HepG2 (cell line): ENCODE measurements around the gene HID1. TPM values are rescaled to one million over a fixed set of nuclear protein-coding genes. Genes with fewer than 3 reads are reported as not detected.

Experiments used
- ATAC-seq: fragments of 200-7000 bp; cut with Tn5 transposase; 3 replicates; pipeline ENCODE4 v1.9.1; 2020; ENCODE audit warnings: mild to moderate bottlenecking, moderate library complexity
- BruUV-seq: library from RNA; stranded (reverse); fragments of 400-500 nt; replicated peaks from 2 replicates; lab custom pipeline; 2021; lab: Mats Ljungman, UMichigan
- CTCF ChIA-PET: fragments of 300-600 bp; formaldehyde crosslinking; extraction: SDS; loops from one replicate; lab custom pipeline; 2021; ENCODE audit warnings: low total read pairs, inconsistent platforms, low intra/inter-chr PET ratio; lab: Yijun Ruan, JAX
- POLR2A ChIA-PET: fragments of 350-600 bp; sonication (Branson Sonifier 250); formaldehyde crosslinking; loops from one replicate; lab custom pipeline; 2020; ENCODE audit warnings: antibody characterized with exemption, inconsistent platforms; lab: Yijun Ruan, JAX
- DNase-seq: peaks from one replicate; pipeline ENCODE4 v3.0.0-alpha.2; 2015; ENCODE audit warnings: low spot score
- FAIRE-seq: peaks from 3 replicates; lab custom pipeline; 2011; peaks lifted over from hg19 to GRCh38; lab: Jason Lieb, UNC
- H2AFZ ChIP-seq: one replicate; pipeline ENCODE4 v1.6.1; 2011; ENCODE audit warnings: low read length, inconsistent platforms
- H3K27ac ChIP-seq: fragments of 300-600 bp; 3 replicates; pipeline ENCODE4 v1.8.0; 2011; ENCODE audit warnings: mixed run types, mild to moderate bottlenecking, mixed read lengths, low read length, inconsistent platforms; ENCODE audit not compliant: insufficient read depth; ENCODE audit errors: extremely low read length
- H3K27me3 ChIP-seq, 2 experiments: fragments of 200-600 bp in 1 of 2; 2 replicates in 1 of 2; 3 replicates in 1 of 2; pipeline versions ENCODE4 v1.6.0 to v1.8.0; 2011; ENCODE audit warnings: low read length in 2 of 2, mild to moderate bottlenecking in 2 of 2, moderate library complexity in 2 of 2, inconsistent platforms in 1 of 2; ENCODE audit not compliant: insufficient read depth in 2 of 2, control insufficient read depth in 1 of 2
- H3K36me3 ChIP-seq, 2 experiments: fragments of 200-600 bp in 1 of 2; replicated peaks in 1 of 2; 2 replicates in 1 of 2; 3 replicates in 1 of 2; pipeline versions ENCODE4 v1.5.1 to v1.8.0; 2011; ENCODE audit warnings: low read length in 2 of 2, inconsistent platforms in 1 of 2; ENCODE audit not compliant: insufficient read depth in 2 of 2, control insufficient read depth in 1 of 2
- H3K4me1 ChIP-seq: 2 replicates; pipeline ENCODE4 v1.5.1; 2012; ENCODE audit warnings: low read length, inconsistent platforms; ENCODE audit not compliant: insufficient read depth
- H3K4me2 ChIP-seq: 2 replicates; pipeline ENCODE4 v1.6.0; 2011; ENCODE audit warnings: low read depth, low read length, inconsistent platforms
- H3K4me3 ChIP-seq, 3 experiments: fragments of 200-600 bp in 1 of 3; sonication (generic), shearing (Covaris generic) in 1 of 3; replicated peaks in 1 of 3; 2 replicates each; pipeline ENCODE4 v1.5.1; 2011 to 2016; ENCODE audit warnings: low read length in 3 of 3, inconsistent platforms in 2 of 3, low read depth in 2 of 3, mild to moderate bottlenecking in 2 of 3, control low read depth in 1 of 3, mixed read lengths in 1 of 3; ENCODE audit not compliant: insufficient read depth in 1 of 3
- H3K79me2 ChIP-seq: one replicate; pipeline ENCODE4 v1.6.1; 2011; ENCODE audit warnings: low read length, inconsistent platforms; ENCODE audit not compliant: insufficient read depth
- H3K9ac ChIP-seq: 2 replicates; pipeline ENCODE4 v1.6.0; 2011; ENCODE audit warnings: mild to moderate bottlenecking, low read depth, low read length, inconsistent platforms; ENCODE audit not compliant: insufficient read depth
- H3K9me3 ChIP-seq: 2 replicates; pipeline ENCODE4 v1.5.1; 2012; ENCODE audit warnings: mild to moderate bottlenecking, low read length
- H4K20me1 ChIP-seq: 2 replicates; pipeline ENCODE4 v1.6.0; 2011; ENCODE audit warnings: inconsistent platforms, mild to moderate bottlenecking, low read length, moderate library complexity; ENCODE audit not compliant: insufficient read depth
- CCDC6 ChIP-seq: sonication (generic); formaldehyde crosslinking; IDR thresholded peaks from 2 replicates; pipeline ENCODE4 v1.8.1; 2022; ENCODE audit warnings: mild to moderate bottlenecking, missing genetic modification reagents, moderate library complexity
- HHEX ChIP-seq: IDR thresholded peaks from 2 replicates; pipeline ENCODE4 v1.6.1; 2016; ENCODE audit warnings: control low read depth
- MTA3 ChIP-seq: sonication (generic); formaldehyde crosslinking; IDR thresholded peaks from 2 replicates; pipeline ENCODE4 v1.4.0; 2020; ENCODE audit warnings: missing genetic modification reagents
- NFE2L2 ChIP-seq: fragments of 150-350 bp; IDR thresholded peaks from 2 replicates; pipeline ENCODE4 v1.6.1; 2014; ENCODE audit warnings: low read length
- PHF5A ChIP-seq: IDR thresholded peaks from one replicate; pipeline ENCODE4 v1.6.1; 2018; ENCODE audit warnings: low read depth, missing genetic modification reagents; ENCODE audit not compliant: unreplicated experiment
- PHF8 ChIP-seq: sonication (generic); formaldehyde crosslinking; IDR thresholded peaks from 2 replicates; pipeline ENCODE4 v1.5.0; 2020; ENCODE audit warnings: missing genetic modification reagents
- PPARG ChIP-seq: conservative IDR thresholded peaks from 2 replicates; pipeline ENCODE4 v1.6.1; 2016; ENCODE audit warnings: missing biosample characterization, missing genetic modification reagents
- THAP9 ChIP-seq: sonication (generic); formaldehyde crosslinking; IDR thresholded peaks from 2 replicates; pipeline ENCODE4; 2020; ENCODE audit warnings: missing genetic modification reagents, mild to moderate bottlenecking, borderline replicate concordance
- TP53 ChIP-seq: sonication (generic); formaldehyde crosslinking; conservative IDR thresholded peaks from 2 replicates; pipeline ENCODE4 v1.4.0; 2020; ENCODE audit warnings: missing genetic modification reagents
- ZFP37 ChIP-seq: sonication (generic); formaldehyde crosslinking; IDR thresholded peaks from 2 replicates; pipeline ENCODE4 v1.4.0; 2020; ENCODE audit warnings: missing genetic modification reagents, borderline replicate concordance
- ZNF318 ChIP-seq: sonication (generic); formaldehyde crosslinking; IDR thresholded peaks from 2 replicates; pipeline ENCODE4 v1.4.0; 2020; ENCODE audit warnings: mild to moderate bottlenecking, missing genetic modification reagents
- WGBS: methylation state at CpG from one replicate; pipeline ENCODE4 v1.1.6; 2017; ENCODE audit warnings: low lambda C conversion rate; 5-methylcytosine and 5-hydroxymethylcytosine counted together
- in situ Hi-C: cut with HindIII; loops from 2 replicates; pipeline ENCODE4 v1.10.0; 2017; ENCODE audit warnings: low pct_unique_long_range_greater_than_20kb; ENCODE audit not compliant: extremely low pct_ligation_motif_present
- intact Hi-C: fragments of 100-400 bp; cut with micrococcal nuclease; formaldehyde crosslinking; loops from one replicate; pipeline ENCODE4 v1.10.0; 2022; ENCODE audit not compliant: unreplicated experiment
- polyA plus RNA-seq, 8 experiments: library from polyadenylated mRNA; depleted of rRNA in 3 of 8; stranded (reverse) in 7 of 8; unstranded in 1 of 8; fragments of >200 nt; fragmentation: Illumina TruSeq in 4 of 8; extraction: Trizol in 4 of 8; gene quantifications; 2 replicates each; pipeline versions ENCODE4 v1.2.1 to v1.2.3, GENCODE V29; 2011 to 2016; ENCODE audit warnings: low read depth in 4 of 8, missing spikeins in 1 of 8, mixed read lengths in 1 of 8; ENCODE audit not compliant: insufficient read depth in 1 of 8
- total RNA-seq, 5 experiments: library from RNA; depleted of rRNA; stranded (reverse); fragments of >200 nt; fragmentation: Illumina TruSeq; extraction: Trizol; gene quantifications; 2 replicates each; pipeline ENCODE4 v1.2.3, GENCODE V29; 2016; ENCODE audit warnings: low read depth in 1 of 5

HID1 gene
- total and polyA plus RNA-seq, 2 of the 13 experiments (the other 11 are each of a cell fraction or from before 2014, with no cell fraction given), result 2.1 to 10.6 TPM

- no peak for TF ChIP-seq HHEX (CRISPR knock-in tag)
- TF ChIP-seq PHF5A, result no peak
- TF ChIP-seq PPARG, result no peak
- no peak for TF ChIP-seq MTA3
- TF ChIP-seq TP53 (CRISPR knock-in tag), result no peak
- no peak for TF ChIP-seq ZFP37 (CRISPR knock-in tag)
- TF ChIP-seq, all 625 proteins: peak for 16
Measured at GRCh38 chr17:75011401-75012095, 39.0 kb upstream of the HID1 start (continued).

- peaks cover 0 to 3% of the 10 kb centered on the region in 2 experiments; a peak in 1 of 5 replicates for H3K36me3 ChIP-seq
- H3K27ac ChIP-seq, result no peak overlapping the region
- H3K79me2 ChIP-seq, result peaks cover 14% of the 10 kb centered on the region
- H3K4me3 ChIP-seq, result peak overlapping the region in 1 of 3 experiments; percentile 96; a peak in 1 of 6 replicates
- no peak overlapping the region for H2AFZ ChIP-seq
- ATAC-seq, result no peak
- intact Hi-C loops, result no loop called here
- peaks cover 28% of the 10 kb centered on the region for H3K4me1 ChIP-seq
- ChIA-PET POLR2A (interaction anchor here (0.6 to 4.3 kb wide), 14 partner anchors 14 to 383 kb away, joined by 3 to 94 read pairs (median 16); partner anchors contain the start of genes CDR2L, HID1 and NUP85), CTCF (no interaction called here)
- DNase-seq, result peak; percentile 68
- in situ Hi-C loops, result no loop called here
- no peak for FAIRE-seq
- BruUV-seq, result no TSS peak
- no peaks in the 10 kb centered on the region for H3K9me3 ChIP-seq
- no peaks in the 10 kb centered on the region for H4K20me1 ChIP-seq
- no peak overlapping the region for H3K9ac ChIP-seq
- peak overlapping the region; percentile 94 for H3K4me2 ChIP-seq
- no peaks in the 10 kb centered on the region; a peak in 2 of 5 replicates for H3K27me3 ChIP-seq
- WGBS, result 55% methylated on average over 8 of the region's 8 CpGs
- no peak for TF ChIP-seq PHF8
- 0 out of 2 replicates have a peak, but pooled peaks have one; percentile 25 for TF ChIP-seq ZNF318 (CRISPR knock-in tag)
- TF ChIP-seq NFE2L2, result no peak
- peak; percentile 16; the same call in 1 of the 2 replicates for TF ChIP-seq THAP9 (CRISPR knock-in tag)
- no peak for TF ChIP-seq CCDC6 (CRISPR knock-in tag)
Measured at GRCh38 chr17:75010683-75011400, 38.3 kb upstream of the HID1 start.
